ENCODE data around the gene ANKS1A. TPM values are rescaled to one million over a fixed set of nuclear protein-coding genes. Genes with fewer than 3 reads are reported as not detected.

The ANKS1A gene
- polyA plus RNA-seq, 1 of the 3 experiments (the other 2 are of a cell fraction), result 7.6 TPM

GRCh38 chr6:34945317-34945716 lies 56.3 kb downstream of the ANKS1A start:
- no peak overlapping the region for H2AFZ ChIP-seq (ENCODE audit: low read depth)
- H3K4me2 ChIP-seq, result no peak overlapping the region
- 77% methylated on average over 1 of the region's 1 CpG for WGBS (ENCODE audit: low lambda C conversion rate)
- CTCF ChIA-PET, result no interaction called here
- H3K27ac ChIP-seq (ENCODE audit: low read depth in 2 of 2, low read length in 1 of 2), result no peak overlapping the region
- no peaks in the 10 kb centered on the region for H3F3A ChIP-seq (replicated peaks; ENCODE audit: insufficient read depth)
- no peaks in the 10 kb centered on the region for H3K9me3 ChIP-seq
- POLR2A ChIA-PET, result no interaction called here
- H3K79me2 ChIP-seq (ENCODE audit: insufficient read depth), result peaks cover 9% of the 10 kb centered on the region; the same call in 1 of the 2 replicates
- H3K4me1 ChIP-seq (ENCODE audit: control insufficient read depth in 1 of 2, insufficient read depth in 2 of 2, low read depth in 1 of 2, low read length in 1 of 2), result no peaks in the 10 kb centered on the region
- DNase-seq, result no peak
- H3K9ac ChIP-seq, result no peak overlapping the region
- H3K9me2 ChIP-seq, result no peaks in the 10 kb centered on the region
- no peaks in the 10 kb centered on the region; the same call in 1 of the 2 replicates for H4K20me1 ChIP-seq (ENCODE audit: insufficient read depth)
- H3K4me3 ChIP-seq (ENCODE audit: low read depth in 2 of 2, low read length in 1 of 2), result no peak overlapping the region
- no peaks in the 10 kb centered on the region for H3K27me3 ChIP-seq (ENCODE audit: insufficient read depth)
- TF ChIP-seq, protein P1, sequence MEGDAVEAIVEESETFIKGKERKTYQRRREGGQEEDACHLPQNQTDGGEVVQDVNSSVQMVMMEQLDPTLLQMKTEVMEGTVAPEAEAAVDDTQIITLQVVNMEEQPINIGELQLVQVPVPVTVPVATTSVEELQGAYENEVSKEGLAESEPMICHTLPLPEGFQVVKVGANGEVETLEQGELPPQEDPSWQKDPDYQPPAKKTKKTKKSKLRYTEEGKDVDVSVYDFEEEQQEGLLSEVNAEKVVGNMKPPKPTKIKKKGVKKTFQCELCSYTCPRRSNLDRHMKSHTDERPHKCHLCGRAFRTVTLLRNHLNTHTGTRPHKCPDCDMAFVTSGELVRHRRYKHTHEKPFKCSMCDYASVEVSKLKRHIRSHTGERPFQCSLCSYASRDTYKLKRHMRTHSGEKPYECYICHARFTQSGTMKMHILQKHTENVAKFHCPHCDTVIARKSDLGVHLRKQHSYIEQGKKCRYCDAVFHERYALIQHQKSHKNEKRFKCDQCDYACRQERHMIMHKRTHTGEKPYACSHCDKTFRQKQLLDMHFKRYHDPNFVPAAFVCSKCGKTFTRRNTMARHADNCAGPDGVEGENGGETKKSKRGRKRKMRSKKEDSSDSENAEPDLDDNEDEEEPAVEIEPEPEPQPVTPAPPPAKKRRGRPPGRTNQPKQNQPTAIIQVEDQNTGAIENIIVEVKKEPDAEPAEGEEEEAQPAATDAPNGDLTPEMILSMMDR (IDR thresholded peaks at IDR 0.05), result no peak
- no peak for TF ChIP-seq SMC3 (IDR thresholded peaks at IDR 0.05; ENCODE audit: low read depth, low read length)
- TF ChIP-seq GATA2 (CRISPR knock-in tag; IDR thresholded peaks at IDR 0.05), result no peak
- no peak for TF ChIP-seq YY1 (IDR thresholded peaks at IDR 0.05; ENCODE audit: low read depth)
- TF ChIP-seq FOXM1 (IDR thresholded peaks at IDR 0.05; ENCODE audit: low read depth), result no peak
- TF ChIP-seq MXI1 (IDR thresholded peaks at IDR 0.05; ENCODE audit: low read depth, low read length), result no peak
- no peak for TF ChIP-seq PBX3 (IDR thresholded peaks at IDR 0.05)
- TF ChIP-seq RAD21 (IDR thresholded peaks at IDR 0.05; ENCODE audit: low read length), result no peak
- no peak for TF ChIP-seq MEF2A (IDR thresholded peaks at IDR 0.05; ENCODE audit: borderline replicate concordance, low read depth)
- TF ChIP-seq POLR2AphosphoS5 (IDR thresholded peaks at IDR 0.05; ENCODE audit: low read depth, low read length), result no peak
- TF ChIP-seq FOSL2 (IDR thresholded peaks at IDR 0.05; ENCODE audit: borderline replicate concordance, low read depth), result no peak
- H3K36me3 ChIP-seq (replicated peaks in 1 of 2; ENCODE audit: control insufficient read depth in 1 of 2, insufficient read depth in 2 of 2, low read length in 1 of 2), result peaks cover 0 to 2% of the 10 kb centered on the region in 2 experiments

- CTCF ChIA-PET, result interaction anchor here (1.0 to 1.1 kb wide), 2 partner anchors 26 to 79 kb away, joined by 3 to 4 read pairs; no protein-coding TSS in a partner anchor
- Histone ChIP-seq H3K27ac (ENCODE audit: low read depth in 2 of 2, low read length in 1 of 2) (no peak overlapping the region), H4K20me1 (ENCODE audit: insufficient read depth) (no peaks in the 10 kb centered on the region; the same call in 1 of the 2 replicates), H3K79me2 (ENCODE audit: insufficient read depth) (peaks cover 9% of the 10 kb centered on the region; the same call in 1 of the 2 replicates), H3F3A (replicated peaks; ENCODE audit: insufficient read depth) (no peaks in the 10 kb centered on the region), H3K36me3 (replicated peaks in 1 of 2; ENCODE audit: control insufficient read depth in 1 of 2, insufficient read depth in 2 of 2, low read length in 1 of 2) (peaks cover 0 to 2% of the 10 kb centered on the region in 2 experiments), H2AFZ (ENCODE audit: low read depth) (no peak overlapping the region), H3K9me2 (no peaks in the 10 kb centered on the region), H3K4me1 (ENCODE audit: control insufficient read depth in 1 of 2, insufficient read depth in 2 of 2, low read depth in 1 of 2, low read length in 1 of 2) (peaks cover 0 to 6% of the 10 kb centered on the region in 2 experiments; a peak in 1 of 4 replicates), H3K9ac (no peak overlapping the region), H3K4me3 (ENCODE audit: low read depth in 2 of 2, low read length in 1 of 2) (no peak overlapping the region), H3K4me2 (no peak overlapping the region), H3K9me3 (no peaks in the 10 kb centered on the region), H3K27me3 (ENCODE audit: insufficient read depth) (no peaks in the 10 kb centered on the region)
- WGBS (ENCODE audit: low lambda C conversion rate), result 100% methylated on average over 1 of the region's 1 CpG
- TF ChIP-seq TAF1 (IDR thresholded peaks at IDR 0.05; ENCODE audit: borderline replicate concordance, low read depth, low read length) (no peak), NRF1 (IDR thresholded peaks at IDR 0.05; ENCODE audit: low read depth, low read length) (no peak), IRF3 (IDR thresholded peaks at IDR 0.05; ENCODE audit: low read depth, low read length) (no peak), RXRA (IDR thresholded peaks at IDR 0.05; ENCODE audit: borderline replicate concordance, low read depth) (no peak), RAD21 (IDR thresholded peaks at IDR 0.05; ENCODE audit: low read length) (no peak), CHD2 (IDR thresholded peaks at IDR 0.05; ENCODE audit: low read length, partially characterized antibody) (no peak), FOXJ3 (CRISPR knock-in tag; IDR thresholded peaks at IDR 0.05) (no peak)
- TF ChIP-seq, protein P1 (IDR thresholded peaks at IDR 0.05), result no peak
- TF ChIP-seq, protein P2, sequence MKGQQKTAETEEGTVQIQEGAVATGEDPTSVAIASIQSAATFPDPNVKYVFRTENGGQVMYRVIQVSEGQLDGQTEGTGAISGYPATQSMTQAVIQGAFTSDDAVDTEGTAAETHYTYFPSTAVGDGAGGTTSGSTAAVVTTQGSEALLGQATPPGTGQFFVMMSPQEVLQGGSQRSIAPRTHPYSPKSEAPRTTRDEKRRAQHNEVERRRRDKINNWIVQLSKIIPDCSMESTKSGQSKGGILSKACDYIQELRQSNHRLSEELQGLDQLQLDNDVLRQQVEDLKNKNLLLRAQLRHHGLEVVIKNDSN (IDR thresholded peaks at IDR 0.05; ENCODE audit: borderline replicate concordance, low read depth), result no peak
- DNase-seq, result no peak
- POLR2A ChIA-PET, result no interaction called here
Observed at GRCh38 chr6:34947561-34947960, 58.5 kb downstream of the ANKS1A start.
